Esophagus squamous epithelium (tissue), 5 donors: ENCODE data around the gene PPM1D. TPM values are rescaled to one million over a fixed set of nuclear protein-coding genes. Genes with fewer than 3 reads are reported as not detected.

Experiments
- DNase-seq: peaks from one replicate; lab custom pipeline; 2025; lab: John Stamatoyannopoulos, UW
- H3K27ac ChIP-seq, 4 donors: fragments of 200-600 bp; sonication (generic); one replicate each; pipeline ENCODE4 v1.5.1; 2016 to 2019; ENCODE audit warnings: mild to moderate bottlenecking in 1 of 4
- H3K27me3 ChIP-seq, 4 donors: fragments of 200-600 bp; sonication (generic); 1 replicate in 3 of 4; 2 replicates in 1 of 4; pipeline versions ENCODE4 v1.5.1 to v1.6.0; 2017 to 2021; ENCODE audit warnings: antibody characterized with exemption in 1 of 4
- H3K36me3 ChIP-seq, 3 donors: fragments of 200-600 bp; sonication (generic); one replicate each; pipeline ENCODE4 v1.5.1; 2016 to 2019
- H3K4me1 ChIP-seq, 3 donors: fragments of 200-600 bp; sonication (generic); one replicate each; pipeline ENCODE4 v1.5.1; 2017 to 2019
- H3K4me3 ChIP-seq, 4 donors: fragments of 200-600 bp; sonication (generic); 1 replicate in 3 of 4; 2 replicates in 1 of 4; pipeline ENCODE4 v1.5.1; 2016 to 2019; ENCODE audit warnings: mild to moderate bottlenecking in 2 of 4, moderate library complexity in 1 of 4
- H3K9me3 ChIP-seq, 3 donors: fragments of 200-600 bp; sonication (generic); one replicate each; pipeline ENCODE4 v1.5.1; 2016 to 2019
- CTCF ChIP-seq, 6 experiments: fragments of 450-650 bp in 4 of 6; fragments of 200-600 bp in 2 of 6; sonication (generic) in 2 of 6; IDR thresholded peaks; one replicate each; pipeline ENCODE4 v1.5.1; 2016 to 2019; ENCODE audit warnings: antibody characterized with exemption in 6 of 6, mild to moderate bottlenecking in 4 of 6, moderate library complexity in 4 of 6
- POLR2A ChIP-seq, 4 donors: fragments of 450-650 bp; IDR thresholded peaks; one replicate each; pipeline ENCODE4 v1.6.1; 2017; ENCODE audit warnings: antibody characterized with exemption in 4 of 4, mild to moderate bottlenecking in 4 of 4, moderate library complexity in 3 of 4
- WGBS, 2 donors: methylation state at CpG; one replicate each; pipeline ENCODE4 v1.1.5; 2018; 5-methylcytosine and 5-hydroxymethylcytosine counted together
- intact Hi-C: fragments of 100-400 bp; cut with DNase I; formaldehyde crosslinking; loops from one replicate; pipeline ENCODE4 v1.15.0; 2022
- total RNA-seq, 4 donors: library from RNA; depleted of rRNA; stranded (reverse); fragments of >200 nt; gene quantifications; one replicate each; pipeline ENCODE4 v1.1.0, GENCODE V29; 2016
- donor health status: DM: yes; HTN: yes; CAD: no.

PPM1D gene
- total RNA-seq, 4 donors from 2014 or later, result 6.6 to 11.3 (median 10.6) TPM

- H3K27ac ChIP-seq, result no peak overlapping the region
- WGBS, 2 donors, result 86 to 90% methylated on average over 4 to 6 of the region's 6 CpGs
- intact Hi-C loops, result no loop called here
These were observed 34.8 kb upstream of the PPM1D start for GRCh38 chr17:60565233-60565632.

DNA sequence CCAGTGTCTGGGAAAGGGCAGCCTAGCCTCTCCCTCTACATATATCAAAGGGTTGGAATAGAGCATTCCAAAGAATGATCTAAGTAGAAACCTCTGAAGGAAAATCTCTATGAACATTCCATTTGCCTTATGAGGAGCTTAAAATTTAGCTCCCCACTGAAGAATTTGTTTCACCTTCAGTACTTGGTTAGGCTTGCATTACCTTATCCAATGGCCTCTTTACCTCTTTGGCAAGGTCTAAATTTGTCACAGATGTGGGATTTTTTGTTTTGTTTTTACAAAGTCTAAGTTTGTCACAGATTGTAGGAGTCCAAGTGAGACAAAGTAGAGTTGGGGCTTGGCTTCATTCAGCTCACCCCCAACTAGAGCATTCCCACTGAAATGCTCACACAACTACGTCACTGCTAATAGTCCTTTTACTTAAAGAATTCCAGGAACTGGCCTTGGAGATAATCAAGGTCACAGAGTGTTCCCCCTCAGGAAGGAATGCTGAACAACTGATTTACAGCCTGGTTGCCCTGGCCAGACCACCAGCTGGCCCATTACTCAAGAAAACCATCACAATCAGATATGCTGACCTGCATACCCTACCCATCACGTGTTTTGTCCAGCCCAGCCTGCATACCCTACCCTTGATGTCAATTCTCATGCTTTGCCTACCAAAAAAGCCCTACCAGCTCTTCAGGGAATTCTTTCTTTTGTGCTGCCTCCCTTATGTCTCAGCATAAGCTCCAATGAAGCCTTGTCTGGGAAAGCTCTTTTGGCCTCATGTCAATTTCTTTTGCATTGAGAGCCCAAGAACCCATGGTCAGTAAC is 26.5 kb upstream of the PPM1D start:
- no peak overlapping the region for H3K4me3 ChIP-seq
- no peak for DNase-seq

More at GRCh38 chr17:60565233-60565632, 34.8 kb upstream of the PPM1D start:
- no peak for DNase-seq
- H3K36me3 ChIP-seq, result no peaks in the 10 kb centered on the region
- TF ChIP-seq POLR2A (IDR thresholded peaks at IDR 0.05) (no peak), CTCF (IDR thresholded peaks at IDR 0.05) (no peak)
- no peaks in the 10 kb centered on the region for H3K9me3 ChIP-seq
- H3K4me1 ChIP-seq, result peaks cover 0 to 7% (median 0%) of the 10 kb centered on the region in 3 donors
- no peaks in the 10 kb centered on the region for H3K27me3 ChIP-seq
- no peak overlapping the region for H3K4me3 ChIP-seq

GRCh38 chr17:60577147-60577915 is 22.7 kb upstream of the PPM1D start:
- Histone ChIP-seq H3K27me3 (no peaks in the 10 kb centered on the region), H3K4me3 (peak overlapping the region; percentile 17 to 53 (median 32)), H3K9me3 (no peaks in the 10 kb centered on the region), H3K27ac (peak overlapping the region; percentile 42 to 79 (median 66)), H3K36me3 (no peaks in the 10 kb centered on the region), H3K4me1 (peaks cover 0 to 34% (median 10%) of the 10 kb centered on the region in 3 donors)
- TF ChIP-seq POLR2A (IDR thresholded peaks at IDR 0.05) (no peak), CTCF (IDR thresholded peaks at IDR 0.05) (peak in 3 of 6 experiments; percentile 22 to 24 (median 22))
- intact Hi-C loops, result loop anchor here (5.0 kb wide), 1 partner anchor 60 kb away; no protein-coding TSS in a partner anchor
- WGBS, 2 donors, result 7 to 10% methylated on average over 7 of the region's 7 CpGs
- DNase-seq, result no peak

More for the DNA sequence above, 26.5 kb upstream of the PPM1D start:
- 61 to 78% methylated on average over 2 of the region's 2 CpGs for WGBS, 2 donors
- TF ChIP-seq CTCF (IDR thresholded peaks at IDR 0.05) (no peak), POLR2A (IDR thresholded peaks at IDR 0.05) (no peak)
- Histone ChIP-seq H3K27ac (peak overlapping the region in 3 of 4 donors; percentile 54 to 75 (median 55)), H3K27me3 (no peaks in the 10 kb centered on the region), H3K4me1 (peaks cover 0 to 28% (median 8%) of the 10 kb centered on the region in 3 donors), H3K36me3 (no peaks in the 10 kb centered on the region), H3K9me3 (no peaks in the 10 kb centered on the region)
- intact Hi-C loops, result no loop called here

DNA sequence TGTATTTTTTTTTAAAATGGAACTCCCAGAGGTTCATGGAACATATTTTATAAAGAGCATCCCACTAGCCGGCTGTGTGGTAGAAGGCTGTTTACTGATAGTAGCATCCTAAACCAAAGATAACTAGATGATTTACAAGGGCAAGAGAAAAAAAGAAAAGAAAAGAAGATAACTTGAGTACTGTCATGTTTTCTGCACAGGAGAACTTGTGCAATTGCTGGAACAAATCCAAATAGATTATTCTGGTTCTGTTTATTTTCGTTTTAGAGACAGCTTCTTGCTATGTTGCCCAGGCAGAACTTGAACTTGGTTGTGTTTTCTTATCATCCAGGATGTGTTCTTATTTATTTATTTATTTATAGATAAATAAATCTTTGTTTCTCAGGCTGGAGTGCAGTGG is 20.9 kb upstream of the PPM1D start:
- H3K36me3 ChIP-seq, result no peaks in the 10 kb centered on the region
- no peak for DNase-seq
- intact Hi-C loops, result loop anchor here (5.0 kb wide), 1 partner anchor 58 kb away; no protein-coding TSS in a partner anchor
- no peak overlapping the region for H3K4me3 ChIP-seq
- H3K9me3 ChIP-seq, result no peaks in the 10 kb centered on the region
- H3K4me1 ChIP-seq, result peaks cover 0 to 45% (median 10%) of the 10 kb centered on the region in 3 donors
- TF ChIP-seq CTCF (IDR thresholded peaks at IDR 0.05) (no peak), POLR2A (IDR thresholded peaks at IDR 0.05) (no peak)
- no peaks in the 10 kb centered on the region for H3K27me3 ChIP-seq
- H3K27ac ChIP-seq, result no peak overlapping the region
- 47 to 58% methylated on average over 2 of the region's 2 CpGs for WGBS, 2 donors
